ENCODE results near the gene GSN.

The GSN gene

DNA sequence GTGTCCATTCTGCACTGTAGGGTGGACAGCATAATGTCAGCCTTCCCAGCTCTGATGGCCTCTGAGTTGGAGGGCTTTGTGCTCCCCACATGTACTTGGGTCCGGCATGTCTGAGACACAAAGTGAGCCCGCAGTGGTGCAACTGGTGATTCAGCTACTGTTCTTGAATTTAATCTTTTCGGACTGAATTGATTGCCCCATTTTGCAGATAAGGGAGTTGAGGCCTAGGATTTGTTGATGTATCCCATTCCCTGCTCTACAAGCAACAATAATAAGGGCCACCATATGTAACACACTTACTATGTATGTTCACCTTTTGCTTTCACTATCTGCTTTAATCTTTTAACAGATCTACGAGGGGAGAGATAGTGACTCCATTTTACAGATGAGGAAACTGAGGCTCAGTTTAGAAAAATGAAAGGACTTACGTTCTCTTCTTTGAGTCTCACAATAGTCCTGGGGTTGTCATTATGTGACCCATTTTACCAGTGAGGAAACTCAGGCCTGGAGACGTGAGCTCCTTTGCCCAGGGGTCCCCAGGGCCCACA, 4.5 kb downstream of the GSN start:
- DNase-seq (ENCODE audit: low read depth in 1 of 2, low spot score in 1 of 2): no peak

DNA sequence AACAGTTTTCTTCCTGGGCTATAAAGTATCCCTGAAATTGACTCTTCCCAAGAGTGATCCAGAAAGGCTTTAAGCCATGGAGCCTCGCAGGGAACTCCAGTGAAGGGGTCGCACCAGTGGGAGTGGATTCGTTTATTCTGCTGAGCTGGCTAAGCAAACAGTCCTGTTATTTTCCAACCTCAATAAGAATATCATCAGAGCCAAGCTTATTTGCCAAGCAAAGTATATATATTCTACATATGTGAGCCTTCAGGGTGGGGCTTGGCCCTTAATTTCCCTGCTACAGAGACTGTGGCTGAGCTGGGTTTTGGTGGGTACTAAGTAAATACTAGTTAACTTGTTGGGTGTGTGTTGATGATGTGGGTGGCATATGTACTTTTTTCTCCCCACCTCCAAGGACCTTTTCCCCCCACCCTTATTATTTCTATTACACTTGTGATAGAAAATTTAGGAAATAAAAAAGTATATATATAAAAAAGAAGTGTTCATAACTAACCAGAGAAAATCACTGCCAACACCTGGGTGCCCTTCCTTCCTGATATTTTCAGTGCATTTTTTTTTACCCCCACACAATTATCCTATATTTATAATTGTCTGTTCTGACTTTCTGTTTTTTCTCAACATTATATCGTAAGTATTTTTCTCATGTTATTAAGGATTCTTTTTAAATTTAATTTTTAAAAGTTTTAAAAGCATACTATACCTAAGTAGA, 5.3 kb downstream of the GSN start:
- no peak for DNase-seq (ENCODE audit: low read depth in 1 of 2, low spot score in 1 of 2)

DNA sequence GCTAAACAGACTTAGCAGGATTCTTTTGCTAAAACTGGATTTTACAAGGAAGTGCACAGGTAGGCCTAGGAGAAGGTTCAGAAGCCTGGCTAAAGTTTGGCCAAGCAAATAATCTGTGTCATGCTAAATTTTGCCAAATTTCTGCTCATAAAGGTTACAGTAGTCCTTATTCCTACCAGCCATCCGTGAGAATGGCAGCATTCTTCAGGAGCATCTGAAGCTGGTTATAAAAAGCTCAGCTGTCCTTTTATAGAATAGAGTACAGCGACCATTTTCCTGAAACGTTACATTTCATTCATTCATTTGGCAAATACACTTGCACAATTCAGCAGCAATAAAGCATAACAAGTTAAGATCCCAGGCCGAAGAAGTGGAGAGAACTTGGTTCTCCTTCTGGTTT, 6.9 kb downstream of the GSN start:
- no peak for DNase-seq (ENCODE audit: low read depth in 1 of 2, low spot score in 1 of 2)

DNA sequence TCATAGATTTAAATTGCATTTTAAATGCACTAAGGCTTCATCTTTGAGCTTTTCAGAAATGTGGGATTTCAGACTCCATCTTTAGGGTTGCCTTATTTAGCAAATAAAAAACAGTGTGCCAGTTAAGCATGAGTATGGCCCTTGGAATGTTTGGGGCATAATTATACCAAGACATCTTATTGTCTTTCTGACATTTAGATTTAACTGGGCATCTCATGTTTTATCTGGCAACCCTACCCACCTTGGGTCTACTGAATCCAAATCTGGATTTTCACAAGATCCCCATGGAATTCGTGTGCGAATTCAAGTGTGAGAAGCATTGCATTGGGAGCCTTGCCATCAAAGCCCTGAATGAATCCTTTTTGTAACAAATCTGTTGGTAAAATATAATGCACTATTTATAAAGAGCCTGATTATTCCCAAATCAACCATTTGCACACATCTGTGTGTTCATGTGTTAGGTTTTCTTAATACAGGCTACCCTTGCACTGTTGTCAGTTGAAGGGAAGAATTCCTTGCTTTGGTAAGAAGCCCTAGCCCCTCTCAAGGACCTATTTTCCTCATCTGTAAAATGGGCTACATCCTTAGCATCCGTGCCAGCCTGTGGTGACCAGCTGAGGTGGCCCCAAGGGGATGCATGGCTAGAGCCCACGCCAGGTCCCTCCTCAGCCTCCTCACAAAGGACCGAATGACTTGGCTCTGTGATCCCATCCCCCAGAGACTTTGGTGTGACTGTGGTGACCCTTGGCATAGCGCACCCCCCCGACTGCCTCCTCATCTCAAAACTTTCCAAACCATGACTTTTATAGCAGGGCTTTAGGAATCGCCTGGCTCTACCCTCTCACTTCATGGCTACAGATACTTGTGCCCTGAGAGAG, 8.1 kb downstream of the GSN start:
- DNase-seq (ENCODE audit: low read depth in 1 of 2, low spot score in 1 of 2): no peak

DNA sequence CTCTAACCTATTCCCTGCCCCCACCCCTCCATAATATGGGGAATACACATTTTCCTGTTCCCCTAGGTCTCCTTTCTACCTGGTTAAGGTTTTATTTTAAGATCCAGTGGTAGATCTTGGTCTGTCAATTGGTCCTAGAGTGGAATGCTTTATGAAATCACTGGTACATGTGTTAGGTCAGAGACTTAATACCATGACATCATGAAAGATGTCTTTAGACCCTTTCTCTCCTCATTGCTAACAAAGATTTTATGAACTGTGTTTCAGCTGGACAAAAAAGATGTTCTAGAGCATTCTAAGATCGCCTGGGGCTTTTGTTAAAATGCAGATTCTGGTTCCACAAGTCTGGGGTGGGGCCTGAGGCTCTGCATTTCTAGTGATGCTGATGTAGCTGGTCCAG, 9.1 kb downstream of the GSN start:
- DNase-seq (ENCODE audit: low read depth in 1 of 2, low spot score in 1 of 2): no peak

DNA sequence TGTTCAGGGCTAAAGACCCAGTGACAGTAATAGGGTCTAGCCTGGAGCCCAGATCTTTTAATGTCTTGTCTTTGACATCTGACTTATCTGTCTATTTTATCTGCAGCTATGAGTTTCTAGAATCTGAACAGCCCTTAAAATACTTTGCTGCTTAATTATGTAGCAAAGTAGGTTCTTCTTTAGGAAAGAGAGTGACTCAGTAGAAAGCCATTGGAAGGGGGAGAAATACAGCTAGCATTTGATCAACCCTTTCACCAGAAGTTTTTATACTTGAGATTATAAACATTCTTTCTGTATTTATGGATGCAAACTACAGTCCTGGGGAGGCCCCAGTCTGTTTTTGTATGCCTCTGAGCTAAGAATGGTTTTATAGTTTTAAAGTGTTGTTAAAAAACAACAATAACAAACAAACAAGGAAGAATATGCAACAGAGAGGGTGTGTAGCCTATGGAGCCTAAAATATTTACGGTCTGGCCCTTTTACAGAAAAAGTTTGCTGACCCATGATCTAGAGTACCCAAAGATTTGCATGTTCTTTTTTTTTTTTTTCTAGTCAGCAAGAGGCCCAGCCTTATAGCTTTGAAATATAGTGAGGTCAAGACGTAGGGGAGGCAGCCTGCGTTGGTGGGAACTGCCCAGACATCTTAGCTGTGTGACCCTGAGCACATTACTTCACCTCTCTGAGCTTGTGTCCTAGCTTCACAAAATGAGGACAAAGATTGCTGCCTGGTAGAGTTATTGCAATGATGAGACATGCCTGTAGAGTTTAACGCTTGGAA, 9.7 kb downstream of the GSN start:
- DNase-seq (ENCODE audit: low read depth in 1 of 2, low spot score in 1 of 2): no peak

DNA sequence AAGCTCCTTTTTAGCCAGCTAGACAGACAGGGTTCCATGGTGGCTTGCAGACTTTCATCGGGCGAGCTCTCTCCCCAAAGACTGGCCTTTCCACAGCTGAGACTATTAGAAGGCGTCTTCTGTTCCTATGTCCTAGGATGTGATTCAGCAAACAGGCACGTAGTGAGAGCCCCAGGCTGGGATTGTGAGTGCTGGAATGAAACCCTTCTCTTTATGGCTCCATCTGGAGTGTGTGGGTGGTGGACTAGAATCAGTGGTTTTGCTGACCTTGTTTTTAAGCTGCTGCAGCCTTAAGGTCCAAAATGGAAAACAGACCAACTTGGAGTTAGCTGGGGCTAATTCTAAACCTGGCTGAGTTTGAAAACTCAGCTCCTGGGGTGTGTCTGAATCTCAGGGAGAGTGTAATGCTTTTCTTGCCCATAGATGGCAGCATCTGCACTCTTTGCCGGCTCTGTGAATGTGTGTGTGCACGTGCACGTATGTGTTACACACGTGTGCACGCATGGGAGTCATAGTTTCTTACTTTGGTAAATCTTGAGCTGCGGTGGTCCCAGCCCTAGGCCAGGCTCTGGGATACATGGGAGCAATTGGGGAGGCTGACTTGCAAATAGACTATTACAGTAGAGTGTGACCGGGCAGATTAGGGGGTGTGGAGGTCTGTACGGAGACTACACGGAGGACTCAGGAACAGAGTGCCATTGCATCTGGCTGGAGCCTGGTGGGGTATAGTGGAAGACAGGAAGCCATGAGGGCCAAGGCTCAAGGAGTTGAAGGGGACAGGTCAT, 10.7 kb downstream of the GSN start:
- no peak for DNase-seq (ENCODE audit: low read depth in 1 of 2, low spot score in 1 of 2)

DNA sequence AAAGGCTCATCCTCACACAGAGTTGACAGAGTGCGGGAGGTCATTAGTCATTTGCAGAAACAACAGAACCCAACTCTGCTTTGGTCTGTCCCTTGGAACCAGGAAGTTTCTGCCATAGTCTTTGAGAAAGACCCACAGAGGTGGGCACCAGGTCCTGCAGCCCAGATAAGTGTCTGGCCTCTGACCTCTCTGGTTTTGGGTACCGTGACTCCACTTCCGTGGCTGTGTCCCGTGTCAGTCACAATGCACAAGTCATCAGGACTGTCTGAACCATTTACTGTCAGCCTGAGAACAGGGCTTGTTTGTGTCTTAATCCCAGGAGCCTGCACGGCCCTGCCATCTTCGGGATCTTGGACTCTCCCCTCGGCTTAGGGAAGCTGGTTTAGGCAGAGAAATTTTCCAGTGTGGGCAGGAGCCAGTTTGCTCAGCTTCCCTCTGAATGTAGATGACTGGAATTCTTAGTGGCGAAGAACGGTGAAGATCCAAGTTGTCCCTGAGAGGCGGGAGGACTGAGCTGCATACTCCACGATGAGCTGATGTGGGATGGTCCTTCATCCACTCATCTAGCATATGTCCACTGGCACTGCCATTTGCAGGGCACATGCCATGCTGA, 11.9 kb downstream of the GSN start:
- DNase-seq (ENCODE audit: low read depth in 1 of 2, low spot score in 1 of 2): no peak

DNA sequence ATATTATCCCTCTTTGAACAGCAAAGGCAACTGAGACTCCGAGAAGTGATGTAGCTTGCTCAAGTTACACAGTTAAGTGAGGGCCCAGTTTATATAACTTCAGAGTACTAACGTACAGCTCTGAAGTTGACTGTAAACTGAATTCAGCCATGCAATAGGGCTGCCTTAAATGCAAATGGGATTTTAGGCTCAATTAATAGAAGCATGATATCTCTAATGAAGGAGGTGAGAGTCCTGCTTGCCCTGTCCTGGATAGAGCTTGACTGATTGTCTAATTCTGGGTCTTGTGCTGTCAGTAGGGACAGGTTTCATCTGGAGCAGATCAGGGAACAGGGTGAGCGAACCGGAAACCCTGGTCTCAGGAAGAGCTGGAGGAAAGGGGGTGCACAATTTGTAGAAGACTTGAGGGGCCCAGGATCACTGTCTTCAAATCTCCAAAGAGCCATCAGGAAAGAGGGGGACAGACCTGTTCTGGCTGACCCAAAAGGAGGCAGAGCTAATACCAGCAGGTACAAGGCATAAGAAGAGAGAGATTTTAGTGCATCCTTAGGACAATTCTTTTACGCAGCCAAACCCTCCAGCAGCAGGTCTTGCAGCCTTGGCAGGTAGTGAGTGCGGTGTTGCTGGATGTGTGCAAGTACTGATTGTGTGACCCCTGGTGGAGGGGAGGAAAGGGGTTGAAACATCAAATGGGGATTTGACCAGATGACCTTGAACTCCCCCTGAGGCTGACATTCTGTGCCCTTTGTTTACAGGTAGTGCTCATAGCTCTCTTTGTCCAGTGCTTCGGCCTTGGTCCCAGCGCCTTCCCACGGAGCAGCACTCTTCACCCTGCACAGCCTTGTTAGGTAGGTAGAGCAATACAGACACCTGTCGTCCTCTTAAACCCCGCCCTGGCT, 13.0 kb downstream of the GSN start:
- DNase-seq (ENCODE audit: low read depth in 1 of 2, low spot score in 1 of 2): no peak

DNA sequence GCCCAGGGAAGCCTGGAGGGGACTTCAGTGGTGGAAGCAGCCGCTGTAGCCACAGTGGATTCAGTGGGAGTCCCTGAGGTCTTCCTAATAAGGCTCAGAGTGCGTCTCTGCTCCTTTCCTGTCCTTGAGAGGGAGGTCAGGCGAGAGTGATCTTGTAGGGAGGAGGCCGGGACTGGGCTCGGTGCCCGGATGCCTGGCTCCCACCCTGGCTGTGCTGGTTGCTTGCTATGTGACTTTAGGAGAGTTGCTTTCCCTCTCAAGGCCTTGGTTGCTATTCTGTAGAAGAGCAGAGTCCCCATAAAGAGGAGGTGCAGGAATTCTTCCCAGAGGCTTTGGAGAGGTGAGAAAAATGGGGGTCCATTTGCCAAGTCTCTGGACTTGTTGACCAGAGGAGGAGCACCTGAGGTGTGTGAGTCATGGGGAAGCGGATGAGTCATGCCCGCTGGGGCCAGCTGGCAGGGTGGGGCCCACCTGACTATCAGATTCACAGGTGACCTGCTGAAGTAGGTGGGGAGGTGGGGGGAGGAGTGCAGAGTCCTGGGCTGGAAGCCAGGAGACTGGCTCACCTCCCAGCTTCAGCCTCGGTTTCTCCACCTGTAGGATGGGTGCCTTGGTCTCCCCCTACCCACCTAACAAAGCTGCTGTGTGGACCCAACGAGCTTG, 13.8 kb downstream of the GSN start:
- no peak for DNase-seq (ENCODE audit: low read depth in 1 of 2, low spot score in 1 of 2)

DNA sequence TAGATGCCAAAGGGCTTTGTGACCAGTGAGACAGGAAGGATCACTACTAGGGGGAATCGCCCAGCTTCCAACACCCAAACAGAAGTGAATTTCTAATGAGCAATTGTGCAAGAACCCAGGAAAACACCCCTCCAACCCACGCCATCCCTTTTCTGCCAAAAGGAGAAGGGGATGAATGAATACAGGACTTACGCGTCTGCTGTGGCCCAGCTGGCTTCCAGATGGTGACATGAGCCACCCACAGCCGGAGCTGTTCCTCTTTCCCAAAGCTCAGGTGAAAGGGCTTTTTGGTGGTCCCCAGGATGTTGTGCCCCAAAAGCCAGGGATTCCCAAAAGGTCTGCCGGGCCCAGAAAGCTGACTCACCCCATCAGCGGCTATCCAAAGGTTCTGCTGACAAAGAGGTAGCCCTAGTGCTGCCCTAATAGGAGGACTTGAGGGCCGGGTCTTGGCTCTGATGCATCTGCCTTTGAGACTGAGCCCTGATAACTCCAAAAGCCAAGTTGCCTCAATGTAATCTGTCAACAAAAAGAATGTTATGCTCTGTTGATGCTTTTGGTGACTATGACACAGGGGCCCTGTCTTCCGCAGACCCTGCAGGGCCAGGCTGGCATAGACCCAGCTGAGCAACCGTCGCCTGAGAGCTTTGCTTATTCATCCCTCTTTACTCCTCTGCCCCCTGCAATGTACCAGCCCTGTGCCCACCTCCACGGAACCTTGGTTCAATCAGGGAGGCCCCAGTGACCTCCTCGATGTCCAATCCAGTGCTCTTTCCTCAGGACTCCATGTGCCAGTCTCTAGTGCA, 14.5 kb downstream of the GSN start:
- no peak for DNase-seq (ENCODE audit: low read depth in 1 of 2, low spot score in 1 of 2)

DNA sequence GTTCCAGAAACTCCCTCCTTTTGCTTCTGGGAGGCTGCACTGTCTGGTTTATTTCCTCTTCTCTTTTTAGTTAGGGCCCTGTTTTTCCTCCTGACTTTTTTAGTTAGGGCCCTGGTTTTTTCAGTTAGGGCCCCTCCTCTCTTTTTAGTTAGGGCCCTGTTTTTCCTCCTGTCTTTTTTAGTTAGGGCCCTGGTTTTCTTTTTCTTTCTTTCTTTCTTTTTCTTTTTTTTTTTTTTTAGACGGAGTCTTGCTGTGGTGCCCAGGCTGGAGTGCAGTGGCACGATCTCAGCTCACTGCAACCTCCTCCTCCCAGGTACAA, 15.1 kb downstream of the GSN start:
- no peak for DNase-seq (ENCODE audit: low read depth in 1 of 2, low spot score in 1 of 2)

DNA sequence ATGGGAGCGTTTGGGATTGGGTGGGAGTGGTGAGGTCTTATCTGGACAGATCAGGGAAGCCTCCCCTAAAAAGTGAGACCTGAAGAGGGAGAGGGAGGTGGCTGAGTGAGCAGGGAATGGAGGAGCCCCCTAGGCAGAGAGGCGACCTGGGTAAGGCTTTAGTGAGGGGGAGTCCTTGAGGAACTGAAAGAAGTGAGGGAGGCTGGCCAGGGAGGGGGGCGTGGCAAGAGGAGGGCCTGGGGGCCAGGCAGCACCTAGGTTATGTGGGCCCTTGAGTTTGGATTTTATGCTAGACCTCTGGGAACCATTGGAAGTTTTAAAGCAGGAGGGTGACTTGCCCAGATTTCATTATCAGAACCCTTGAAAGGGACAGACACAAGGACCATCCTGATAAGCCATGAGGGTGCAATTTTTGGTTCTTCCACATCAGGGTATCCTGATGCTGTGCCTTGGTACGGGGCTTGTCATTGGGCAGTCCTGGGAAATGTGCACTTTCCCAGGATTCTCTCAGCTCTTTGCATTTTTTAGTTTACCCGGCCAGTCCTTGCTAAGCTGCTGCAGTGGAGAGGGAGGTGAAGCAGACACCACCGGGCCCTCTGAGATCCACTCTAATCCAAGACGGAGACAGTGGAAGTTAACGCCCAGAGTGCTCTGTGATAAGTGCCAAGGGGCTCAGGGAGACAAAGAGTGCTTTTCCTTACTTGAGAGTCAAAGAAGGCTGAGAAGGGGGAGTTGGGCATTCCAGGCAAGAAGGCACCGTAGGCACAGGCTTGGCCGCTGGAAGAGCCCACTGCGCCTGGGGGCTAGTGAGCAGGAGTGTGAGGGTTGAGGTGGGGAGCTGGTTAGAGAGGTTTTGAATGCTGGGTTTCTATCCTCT, 16.1 kb downstream of the GSN start:
- no peak for DNase-seq (ENCODE audit: low read depth in 1 of 2, low spot score in 1 of 2)

DNA sequence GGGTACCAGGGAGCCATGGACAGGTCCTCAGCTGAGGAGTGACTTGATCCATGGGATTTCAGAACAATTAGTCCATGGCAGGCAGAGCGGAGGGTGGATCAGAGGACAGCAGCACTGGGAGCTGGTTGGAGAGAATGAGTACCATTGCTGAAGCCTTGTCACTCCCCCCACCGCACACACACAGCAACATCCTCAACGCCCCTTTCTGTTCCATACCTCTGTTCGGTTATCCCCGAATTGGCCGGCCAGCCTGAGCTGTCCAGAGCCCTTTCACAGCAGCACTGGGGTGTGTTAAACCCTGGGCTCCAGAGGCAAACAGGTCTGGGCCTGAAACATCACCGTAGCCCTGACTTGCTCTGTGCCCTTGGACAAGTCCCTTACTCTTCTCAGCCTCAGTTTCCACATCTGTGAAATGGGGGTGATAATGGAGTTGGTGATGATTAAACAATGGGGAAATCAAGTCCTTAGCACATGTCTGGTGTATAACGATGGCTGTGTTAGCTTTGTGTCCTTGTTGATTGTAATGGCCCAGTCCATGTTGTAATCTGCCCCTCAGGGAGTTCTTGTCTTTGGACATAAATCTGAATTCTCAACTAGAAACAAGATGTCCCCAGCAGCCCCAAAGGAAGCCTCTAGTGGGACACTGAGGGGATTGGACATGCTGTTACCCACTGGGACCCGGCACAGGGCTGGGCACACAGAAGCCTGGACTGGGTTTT, 16.9 kb downstream of the GSN start:
- DNase-seq (ENCODE audit: low read depth in 1 of 2, low spot score in 1 of 2): no peak

DNA sequence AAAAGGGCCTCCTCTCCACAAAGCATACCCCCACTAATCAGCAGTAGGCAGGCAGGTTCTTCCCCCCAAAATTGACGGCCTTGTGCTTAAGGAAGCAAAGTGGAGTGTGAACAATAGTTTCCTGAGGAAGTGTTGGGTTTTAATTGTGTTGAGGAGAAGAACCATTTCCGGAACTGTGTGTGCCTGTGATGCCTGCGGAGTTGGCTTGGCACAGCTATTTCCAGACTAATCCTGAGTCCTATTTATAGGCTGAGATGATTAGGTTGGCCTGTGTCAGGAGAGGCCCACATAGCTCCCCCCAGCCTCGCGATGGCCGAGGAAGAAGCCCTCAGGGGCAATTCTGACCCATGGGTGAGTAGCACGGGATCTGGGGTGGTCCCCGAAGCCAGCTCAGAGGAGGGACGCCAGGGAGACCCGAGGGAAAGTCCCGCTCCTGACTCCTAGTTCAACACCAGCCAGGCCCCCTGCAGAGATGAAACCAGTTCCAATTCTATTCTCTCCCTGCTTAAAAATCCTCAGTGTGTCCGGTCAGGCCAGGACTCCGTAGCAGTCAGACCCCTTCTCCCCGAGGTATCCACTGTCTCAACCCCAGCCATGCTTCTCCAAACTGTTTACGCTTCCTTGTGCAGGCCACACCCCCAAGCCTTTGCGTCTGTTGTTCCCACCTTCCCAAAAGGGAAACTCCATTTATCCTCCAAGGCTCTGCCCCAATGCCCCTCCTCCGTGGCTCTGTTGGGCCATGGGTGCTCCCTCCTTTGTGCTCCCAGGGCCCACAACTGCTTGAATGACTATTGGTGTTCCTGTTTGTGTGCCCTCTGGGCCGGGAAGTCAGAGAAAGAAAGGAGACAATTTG, 18.1 kb downstream of the GSN start:
- no peak for DNase-seq (ENCODE audit: low read depth in 1 of 2, low spot score in 1 of 2)

DNA sequence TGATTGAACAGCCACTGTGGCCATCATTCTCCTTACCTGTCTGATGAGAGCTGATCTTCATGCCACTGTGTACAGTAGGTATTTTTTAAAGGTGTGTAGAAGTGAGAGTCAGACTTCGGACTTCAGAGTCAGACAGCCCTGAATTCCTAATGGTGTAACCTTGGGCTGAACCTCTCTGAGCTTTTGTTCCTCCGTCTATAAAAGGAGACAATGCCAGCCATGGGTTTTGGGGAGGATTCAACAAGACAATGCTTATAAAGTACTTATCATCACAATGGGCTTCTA, 18.7 kb downstream of the GSN start:
- no peak for DNase-seq (ENCODE audit: low read depth in 1 of 2, low spot score in 1 of 2)
